ENCODE results near the gene PDE10A.

The PDE10A gene
- total RNA-seq: 0 to 13.9 (median 0) reads per million in 17 experiments

GRCh38 chr6:165662749-165663376 is at the start of gene PDE10A:
Gene PDE10A, minus strand, starts transcription at chr6:165663241. Its CDS starts 430 bp downstream, at chr6:165662811.
- no peak for DNase-seq

- DNase-seq: no peak
Observed at GRCh38 chr6:165708985-165709576, 46.0 kb upstream of the PDE10A start.

- DNase-seq: no peak
Observed at GRCh38 chr6:165707067-165707853, 44.2 kb upstream of the PDE10A start.

- DNase-seq: no peak
Observed at GRCh38 chr6:165705941-165706340, 42.9 kb upstream of the PDE10A start.

GRCh38 chr6:165704045-165704748 is 41.2 kb upstream of the PDE10A start:
- no peak for DNase-seq

GRCh38 chr6:165702669-165703068 is 39.6 kb upstream of the PDE10A start:
- no peak for DNase-seq

GRCh38 chr6:165701564-165702354 is 38.7 kb upstream of the PDE10A start:
- no peak for DNase-seq

- DNase-seq: no peak
Observed at GRCh38 chr6:165701005-165701404, 38.0 kb upstream of the PDE10A start.

- DNase-seq: no peak
Observed at GRCh38 chr6:165698868-165699267, 35.8 kb upstream of the PDE10A start.

GRCh38 chr6:165697171-165697570 is 34.1 kb upstream of the PDE10A start:
- no peak for DNase-seq

- no peak for DNase-seq
Observed at GRCh38 chr6:165695722-165696515, 32.9 kb upstream of the PDE10A start.

GRCh38 chr6:165694296-165694695 is 31.3 kb upstream of the PDE10A start:
- no peak for DNase-seq

GRCh38 chr6:165692106-165692653 is 29.1 kb upstream of the PDE10A start:
- DNase-seq: no peak

GRCh38 chr6:165689699-165690098 is 26.7 kb upstream of the PDE10A start:
- DNase-seq: no peak

- no peak for DNase-seq
Observed at GRCh38 chr6:165686596-165687365, 23.7 kb upstream of the PDE10A start.

GRCh38 chr6:165685302-165685701 is 22.3 kb upstream of the PDE10A start:
- no peak for DNase-seq

GRCh38 chr6:165684333-165684732 is 21.3 kb upstream of the PDE10A start:
- no peak for DNase-seq

GRCh38 chr6:165680975-165681374 is 17.9 kb upstream of the PDE10A start:
- no peak for DNase-seq

- DNase-seq: no peak
Observed at GRCh38 chr6:165679326-165679725, 16.3 kb upstream of the PDE10A start.

- no peak for DNase-seq
Observed at GRCh38 chr6:165678904-165679303, 15.9 kb upstream of the PDE10A start.

Measured in suppressor macrophage (primary cell).